WTC11 (cell line): ENCODE results near the gene ETV3. TPM values are rescaled to one million over a fixed set of nuclear protein-coding genes. Genes with fewer than 3 reads are reported as not detected.

Source experiments
- ATAC-seq: fragments of 200-7000 bp; cut with Tn5 transposase; 2 replicates; pipeline ENCODE4 v1.10.0; 2021; ENCODE audit warnings: mild to moderate bottlenecking, moderate library complexity
- CTCF ChIA-PET: fragments of 300-600 bp; sonication (Branson Sonifier 250); formaldehyde crosslinking; loops from one replicate; lab custom pipeline; 2021; ENCODE audit warnings: antibody characterized with exemption; lab: Charles Lee
- POLR2A ChIA-PET: fragments of 350-600 bp; sonication (Branson Sonifier 250); formaldehyde crosslinking; loops from one replicate; lab custom pipeline; 2021; ENCODE audit warnings: antibody characterized with exemption; lab: Charles Lee
- DNase-seq: peaks from one replicate; pipeline ENCODE4 v3.0.0; 2021; ENCODE audit warnings: low spot score
- H3K27ac Mint-ChIP-seq: 2 replicates; pipeline ENCODE4 v1.8.0; 2021; ENCODE audit warnings: mixed read lengths
- H3K27me3 Mint-ChIP-seq: 2 replicates; pipeline ENCODE4 v1.8.0; 2021; ENCODE audit warnings: low read depth, mild to moderate bottlenecking, moderate library complexity, mixed read lengths
- H3K36me3 Mint-ChIP-seq: 2 replicates; pipeline ENCODE4 v1.8.0; 2021; ENCODE audit warnings: mixed read lengths
- H3K4me1 Mint-ChIP-seq: 2 replicates; pipeline ENCODE4 v1.8.0; 2022; ENCODE audit warnings: mixed read lengths
- H3K4me3 Mint-ChIP-seq: 2 replicates; pipeline ENCODE4 v1.8.0; 2021; ENCODE audit warnings: mild to moderate bottlenecking, moderate library complexity, mixed read lengths
- H3K9me3 Mint-ChIP-seq: 2 replicates; pipeline ENCODE4 v1.8.0; 2021; ENCODE audit warnings: mixed read lengths
- CBFB ChIP-seq: sonication (generic); formaldehyde crosslinking; IDR thresholded peaks from 2 replicates; pipeline ENCODE4 v1.8.1; 2022; ENCODE audit warnings: mild to moderate bottlenecking, low read depth, missing genetic modification reagents
- E2F5 ChIP-seq: sonication (generic); formaldehyde crosslinking; IDR thresholded peaks from 2 replicates; pipeline ENCODE4 v1.8.1; 2022; ENCODE audit warnings: mild to moderate bottlenecking, moderate library complexity, missing genetic modification reagents
- ELF4 ChIP-seq: sonication (generic); formaldehyde crosslinking; IDR thresholded peaks from 2 replicates; pipeline ENCODE4 v1.8.1; 2022; ENCODE audit warnings: low read depth, mild to moderate bottlenecking, moderate library complexity, missing genetic modification reagents
- ESRRA ChIP-seq: sonication (generic); formaldehyde crosslinking; IDR thresholded peaks from 2 replicates; pipeline ENCODE4 v1.8.1; 2022; ENCODE audit warnings: mild to moderate bottlenecking, missing genetic modification reagents, borderline replicate concordance
- ETV6 ChIP-seq: sonication (generic); formaldehyde crosslinking; IDR thresholded peaks from 2 replicates; pipeline ENCODE4 v1.8.1; 2022; ENCODE audit warnings: mild to moderate bottlenecking, missing genetic modification reagents
- FOXJ3 ChIP-seq: sonication (generic); formaldehyde crosslinking; IDR thresholded peaks from 2 replicates; pipeline ENCODE4 v1.9.0; 2021; ENCODE audit warnings: missing genetic modification reagents, mild to moderate bottlenecking, borderline replicate concordance
- GTF2I ChIP-seq: fragments of 250-450 bp; sonication (Bioruptor Pico); conservative IDR thresholded peaks from 2 replicates; pipeline ENCODE4 v1.4.0; 2021; ENCODE audit warnings: mild to moderate bottlenecking
- IRF1 ChIP-seq: sonication (generic); formaldehyde crosslinking; IDR thresholded peaks from 2 replicates; pipeline ENCODE4 v1.8.0; 2023; ENCODE audit warnings: missing genetic modification reagents
- KAT7 ChIP-seq: sonication (generic); formaldehyde crosslinking; IDR thresholded peaks from 2 replicates; pipeline ENCODE4 v1.8.1; 2023; ENCODE audit warnings: missing genetic modification reagents, mild to moderate bottlenecking, borderline replicate concordance
- MYBL2 ChIP-seq: sonication (generic); formaldehyde crosslinking; IDR thresholded peaks from 2 replicates; pipeline ENCODE4 v1.8.1; 2023; ENCODE audit warnings: mild to moderate bottlenecking, moderate library complexity, missing genetic modification reagents
- NFE2L1 ChIP-seq: sonication (generic); formaldehyde crosslinking; IDR thresholded peaks from 2 replicates; pipeline ENCODE4 v1.8.1; 2023; ENCODE audit warnings: missing genetic modification reagents
- NR1H2 ChIP-seq: sonication (generic); formaldehyde crosslinking; IDR thresholded peaks from 2 replicates; pipeline ENCODE4 v1.9.0; 2021; ENCODE audit warnings: mild to moderate bottlenecking, moderate library complexity, missing genetic modification reagents
- NR2C2 ChIP-seq: sonication (generic); formaldehyde crosslinking; IDR thresholded peaks from 2 replicates; pipeline ENCODE4 v1.8.0; 2022; ENCODE audit warnings: mild to moderate bottlenecking, missing genetic modification reagents
- PRRX2 ChIP-seq: fragments of 250-450 bp; sonication (Bioruptor Pico); IDR thresholded peaks from 2 replicates; pipeline ENCODE4 v1.8.0; 2021; ENCODE audit warnings: mild to moderate bottlenecking
- TCF7 ChIP-seq: sonication (generic); formaldehyde crosslinking; IDR thresholded peaks from 2 replicates; pipeline ENCODE4 v1.8.0; 2022; ENCODE audit warnings: mild to moderate bottlenecking, low read depth, missing genetic modification reagents, moderate library complexity
- TP53 ChIP-seq: sonication (generic); formaldehyde crosslinking; IDR thresholded peaks from 2 replicates; pipeline ENCODE4 v1.8.1; 2023; ENCODE audit warnings: mild to moderate bottlenecking, missing genetic modification reagents
- ZNF317 ChIP-seq: sonication (generic); formaldehyde crosslinking; IDR thresholded peaks from 2 replicates; pipeline ENCODE4 v1.8.1; 2023; ENCODE audit warnings: low read depth, mild to moderate bottlenecking, moderate library complexity, missing genetic modification reagents, borderline replicate concordance
- ZNF416 ChIP-seq: fragments of 250-450 bp; sonication (Bioruptor Pico); IDR thresholded peaks from 2 replicates; pipeline ENCODE4 v1.9.0; 2021; ENCODE audit warnings: mild to moderate bottlenecking, inconsistent platforms
- ZNF423 ChIP-seq: fragments of 250-450 bp; sonication (Bioruptor Pico); IDR thresholded peaks from 2 replicates; pipeline ENCODE4 v2.1.2; 2022; ENCODE audit warnings: mild to moderate bottlenecking, moderate library complexity
- total RNA-seq: library from RNA; stranded (reverse); gene quantifications from 3 replicates; pipeline ENCODE4 v1.2.3, GENCODE V29; 2021
- TF ChIP-seq, protein P1 (sequence below): sonication (generic); formaldehyde crosslinking; IDR thresholded peaks from 2 replicates; pipeline ENCODE4 v1.8.0; 2022; ENCODE audit warnings: mild to moderate bottlenecking, missing genetic modification reagents
- TF ChIP-seq, protein P2 (sequence below): sonication (generic); formaldehyde crosslinking; IDR thresholded peaks from 2 replicates; pipeline ENCODE4 v1.8.1; 2022; ENCODE audit warnings: mild to moderate bottlenecking, missing genetic modification reagents, moderate library complexity, borderline replicate concordance
- TF ChIP-seq, protein P3 (sequence below): sonication (generic); formaldehyde crosslinking; IDR thresholded peaks from 2 replicates; pipeline ENCODE4 v1.8.1; 2023; ENCODE audit warnings: mild to moderate bottlenecking, missing genetic modification reagents, borderline replicate concordance
- TF ChIP-seq, protein P4 (sequence below): sonication (generic); formaldehyde crosslinking; IDR thresholded peaks from 2 replicates; pipeline ENCODE4 v1.8.0; 2023; ENCODE audit warnings: missing genetic modification reagents, mild to moderate bottlenecking, borderline replicate concordance
- TF ChIP-seq, protein P5 (sequence below): fragments of 250-450 bp; sonication (Bioruptor Pico); IDR thresholded peaks from 2 replicates; pipeline ENCODE4 v1.9.0; 2021; ENCODE audit warnings: mild to moderate bottlenecking

The ETV3 gene
- total RNA-seq, 1 experiment from 2014 or later = 26.0 TPM

DNA sequence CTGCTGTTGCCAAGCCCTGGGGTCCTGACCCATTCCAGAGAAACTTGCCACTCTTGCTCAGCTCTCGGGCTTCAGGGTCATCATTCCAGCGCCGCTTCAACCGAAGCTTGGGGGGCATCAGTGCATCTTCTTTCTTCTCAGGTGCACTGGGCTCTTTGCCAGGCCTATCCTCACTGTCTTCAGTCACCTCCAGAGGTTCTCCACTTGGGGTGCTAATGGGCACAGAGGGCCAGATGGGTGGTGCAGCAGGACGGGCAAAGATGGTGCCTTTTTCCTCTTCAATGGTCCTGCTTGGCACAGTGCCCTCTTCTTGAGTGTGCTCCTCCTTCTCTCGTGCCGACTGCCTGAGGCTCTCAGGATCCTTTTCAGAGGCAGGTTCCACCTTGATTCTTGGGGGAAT, 13.3 kb downstream of the ETV3 start:
- Mint-ChIP-seq H3K27me3 (no peaks in the 10 kb centered on the region), H3K4me1 (peaks cover 13% of the 10 kb centered on the region), H3K9me3 (no peaks in the 10 kb centered on the region), H3K36me3 (peaks cover 54% of the 10 kb centered on the region), H3K4me3 (no peak overlapping the region), H3K27ac (no peak overlapping the region)
- CTCF ChIA-PET = interaction anchor here (0.9 to 1.3 kb wide), 2 partner anchors 11 to 30 kb away, joined by 4 to 11 read pairs; no protein-coding TSS in a partner anchor
- no peak for ATAC-seq
- TF ChIP-seq KAT7 (no peak), GTF2I (CRISPR knock-in tag) (no peak), FOXJ3 (CRISPR knock-in tag) (no peak), MYBL2 (CRISPR knock-in tag) (no peak), ESRRA (CRISPR knock-in tag) (no peak), NFE2L1 (CRISPR knock-in tag) (no peak)
- TF ChIP-seq, protein P1, sequence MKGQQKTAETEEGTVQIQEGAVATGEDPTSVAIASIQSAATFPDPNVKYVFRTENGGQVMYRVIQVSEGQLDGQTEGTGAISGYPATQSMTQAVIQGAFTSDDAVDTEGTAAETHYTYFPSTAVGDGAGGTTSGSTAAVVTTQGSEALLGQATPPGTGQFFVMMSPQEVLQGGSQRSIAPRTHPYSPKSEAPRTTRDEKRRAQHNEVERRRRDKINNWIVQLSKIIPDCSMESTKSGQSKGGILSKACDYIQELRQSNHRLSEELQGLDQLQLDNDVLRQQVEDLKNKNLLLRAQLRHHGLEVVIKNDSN (CRISPR knock-in tag) = no peak
- TF ChIP-seq, protein P2, sequence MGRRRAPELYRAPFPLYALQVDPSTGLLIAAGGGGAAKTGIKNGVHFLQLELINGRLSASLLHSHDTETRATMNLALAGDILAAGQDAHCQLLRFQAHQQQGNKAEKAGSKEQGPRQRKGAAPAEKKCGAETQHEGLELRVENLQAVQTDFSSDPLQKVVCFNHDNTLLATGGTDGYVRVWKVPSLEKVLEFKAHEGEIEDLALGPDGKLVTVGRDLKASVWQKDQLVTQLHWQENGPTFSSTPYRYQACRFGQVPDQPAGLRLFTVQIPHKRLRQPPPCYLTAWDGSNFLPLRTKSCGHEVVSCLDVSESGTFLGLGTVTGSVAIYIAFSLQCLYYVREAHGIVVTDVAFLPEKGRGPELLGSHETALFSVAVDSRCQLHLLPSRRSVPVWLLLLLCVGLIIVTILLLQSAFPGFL (CRISPR knock-in tag) = no peak
- POLR2A ChIA-PET = no interaction called here
- no peak for DNase-seq

DNA sequence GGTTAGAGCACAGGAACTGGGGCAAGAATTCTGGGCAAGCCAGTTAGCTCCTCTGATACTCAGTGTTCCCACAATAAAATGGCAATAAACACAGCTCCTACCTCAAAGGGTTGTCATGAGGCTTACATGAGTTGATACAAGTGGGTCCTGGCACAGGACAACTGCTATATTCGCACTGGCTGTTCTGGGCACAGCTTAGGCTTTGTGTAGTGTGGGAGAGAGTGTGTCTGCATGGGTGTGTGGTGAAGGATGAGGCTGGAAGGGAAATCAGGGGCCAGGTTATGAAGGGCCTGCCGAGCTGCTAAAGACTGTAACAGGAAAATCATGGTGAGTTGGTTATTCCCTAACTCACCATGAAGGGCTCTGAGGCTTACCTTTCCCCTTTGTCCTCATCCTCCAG, 18.7 kb downstream of the ETV3 start:
- no peaks in the 10 kb centered on the region for H3K9me3 Mint-ChIP-seq
- no peak overlapping the region for H3K27ac Mint-ChIP-seq
- no peak for ATAC-seq
- ChIA-PET CTCF (interaction anchor here (1.1 to 1.5 kb wide), 2 partner anchors 29 to 37 kb away, joined by 3 to 6 read pairs; no protein-coding TSS in a partner anchor), POLR2A (no interaction called here)
- H3K4me1 Mint-ChIP-seq = peaks cover 55% of the 10 kb centered on the region
- TF ChIP-seq MYBL2 (CRISPR knock-in tag) (no peak), ELF4 (no peak), PRRX2 (CRISPR knock-in tag) (no peak), ZNF317 (CRISPR knock-in tag) (no peak), NR2C2 (CRISPR knock-in tag) (no peak), NR1H2 (CRISPR knock-in tag) (no peak), ZNF416 (CRISPR knock-in tag) (no peak), ZNF423 (CRISPR knock-in tag) (no peak), IRF1 (CRISPR knock-in tag) (no peak), TP53 (CRISPR knock-in tag) (no peak), E2F5 (no peak), TCF7 (no peak), CBFB (CRISPR knock-in tag) (no peak), ETV6 (CRISPR knock-in tag) (no peak)
- TF ChIP-seq, protein P3, sequence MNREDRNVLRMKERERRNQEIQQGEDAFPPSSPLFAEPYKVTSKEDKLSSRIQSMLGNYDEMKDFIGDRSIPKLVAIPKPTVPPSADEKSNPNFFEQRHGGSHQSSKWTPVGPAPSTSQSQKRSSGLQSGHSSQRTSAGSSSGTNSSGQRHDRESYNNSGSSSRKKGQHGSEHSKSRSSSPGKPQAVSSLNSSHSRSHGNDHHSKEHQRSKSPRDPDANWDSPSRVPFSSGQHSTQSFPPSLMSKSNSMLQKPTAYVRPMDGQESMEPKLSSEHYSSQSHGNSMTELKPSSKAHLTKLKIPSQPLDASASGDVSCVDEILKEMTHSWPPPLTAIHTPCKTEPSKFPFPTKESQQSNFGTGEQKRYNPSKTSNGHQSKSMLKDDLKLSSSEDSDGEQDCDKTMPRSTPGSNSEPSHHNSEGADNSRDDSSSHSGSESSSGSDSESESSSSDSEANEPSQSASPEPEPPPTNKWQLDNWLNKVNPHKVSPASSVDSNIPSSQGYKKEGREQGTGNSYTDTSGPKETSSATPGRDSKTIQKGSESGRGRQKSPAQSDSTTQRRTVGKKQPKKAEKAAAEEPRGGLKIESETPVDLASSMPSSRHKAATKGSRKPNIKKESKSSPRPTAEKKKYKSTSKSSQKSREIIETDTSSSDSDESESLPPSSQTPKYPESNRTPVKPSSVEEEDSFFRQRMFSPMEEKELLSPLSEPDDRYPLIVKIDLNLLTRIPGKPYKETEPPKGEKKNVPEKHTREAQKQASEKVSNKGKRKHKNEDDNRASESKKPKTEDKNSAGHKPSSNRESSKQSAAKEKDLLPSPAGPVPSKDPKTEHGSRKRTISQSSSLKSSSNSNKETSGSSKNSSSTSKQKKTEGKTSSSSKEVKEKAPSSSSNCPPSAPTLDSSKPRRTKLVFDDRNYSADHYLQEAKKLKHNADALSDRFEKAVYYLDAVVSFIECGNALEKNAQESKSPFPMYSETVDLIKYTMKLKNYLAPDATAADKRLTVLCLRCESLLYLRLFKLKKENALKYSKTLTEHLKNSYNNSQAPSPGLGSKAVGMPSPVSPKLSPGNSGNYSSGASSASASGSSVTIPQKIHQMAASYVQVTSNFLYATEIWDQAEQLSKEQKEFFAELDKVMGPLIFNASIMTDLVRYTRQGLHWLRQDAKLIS (CRISPR knock-in tag) = no peak
- TF ChIP-seq, protein P4, sequence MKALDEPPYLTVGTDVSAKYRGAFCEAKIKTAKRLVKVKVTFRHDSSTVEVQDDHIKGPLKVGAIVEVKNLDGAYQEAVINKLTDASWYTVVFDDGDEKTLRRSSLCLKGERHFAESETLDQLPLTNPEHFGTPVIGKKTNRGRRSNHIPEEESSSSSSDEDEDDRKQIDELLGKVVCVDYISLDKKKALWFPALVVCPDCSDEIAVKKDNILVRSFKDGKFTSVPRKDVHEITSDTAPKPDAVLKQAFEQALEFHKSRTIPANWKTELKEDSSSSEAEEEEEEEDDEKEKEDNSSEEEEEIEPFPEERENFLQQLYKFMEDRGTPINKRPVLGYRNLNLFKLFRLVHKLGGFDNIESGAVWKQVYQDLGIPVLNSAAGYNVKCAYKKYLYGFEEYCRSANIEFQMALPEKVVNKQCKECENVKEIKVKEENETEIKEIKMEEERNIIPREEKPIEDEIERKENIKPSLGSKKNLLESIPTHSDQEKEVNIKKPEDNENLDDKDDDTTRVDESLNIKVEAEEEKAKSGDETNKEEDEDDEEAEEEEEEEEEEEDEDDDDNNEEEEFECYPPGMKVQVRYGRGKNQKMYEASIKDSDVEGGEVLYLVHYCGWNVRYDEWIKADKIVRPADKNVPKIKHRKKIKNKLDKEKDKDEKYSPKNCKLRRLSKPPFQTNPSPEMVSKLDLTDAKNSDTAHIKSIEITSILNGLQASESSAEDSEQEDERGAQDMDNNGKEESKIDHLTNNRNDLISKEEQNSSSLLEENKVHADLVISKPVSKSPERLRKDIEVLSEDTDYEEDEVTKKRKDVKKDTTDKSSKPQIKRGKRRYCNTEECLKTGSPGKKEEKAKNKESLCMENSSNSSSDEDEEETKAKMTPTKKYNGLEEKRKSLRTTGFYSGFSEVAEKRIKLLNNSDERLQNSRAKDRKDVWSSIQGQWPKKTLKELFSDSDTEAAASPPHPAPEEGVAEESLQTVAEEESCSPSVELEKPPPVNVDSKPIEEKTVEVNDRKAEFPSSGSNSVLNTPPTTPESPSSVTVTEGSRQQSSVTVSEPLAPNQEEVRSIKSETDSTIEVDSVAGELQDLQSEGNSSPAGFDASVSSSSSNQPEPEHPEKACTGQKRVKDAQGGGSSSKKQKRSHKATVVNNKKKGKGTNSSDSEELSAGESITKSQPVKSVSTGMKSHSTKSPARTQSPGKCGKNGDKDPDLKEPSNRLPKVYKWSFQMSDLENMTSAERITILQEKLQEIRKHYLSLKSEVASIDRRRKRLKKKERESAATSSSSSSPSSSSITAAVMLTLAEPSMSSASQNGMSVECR (CRISPR knock-in tag) = no peak
- TF ChIP-seq, protein P5, sequence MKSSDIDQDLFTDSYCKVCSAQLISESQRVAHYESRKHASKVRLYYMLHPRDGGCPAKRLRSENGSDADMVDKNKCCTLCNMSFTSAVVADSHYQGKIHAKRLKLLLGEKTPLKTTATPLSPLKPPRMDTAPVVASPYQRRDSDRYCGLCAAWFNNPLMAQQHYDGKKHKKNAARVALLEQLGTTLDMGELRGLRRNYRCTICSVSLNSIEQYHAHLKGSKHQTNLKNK (CRISPR knock-in tag) = no peak
- TF ChIP-seq, all 79 proteins: peak for 0
- Mint-ChIP-seq H3K27me3 (peaks cover 4% of the 10 kb centered on the region; the same call in 1 of the 2 replicates), H3K36me3 (peaks cover 16% of the 10 kb centered on the region), H3K4me3 (no peak overlapping the region)
- no peak for DNase-seq
